B cell (primary cell): ENCODE results near the gene ANKRD35. TPM values are rescaled to one million over a fixed set of nuclear protein-coding genes. Genes with fewer than 3 reads are reported as not detected.

Experiments
- ATAC-seq: fragments of 200-7000 bp; cut with Tn5 transposase; one replicate; pipeline ENCODE4 v1.10.0; 2021; ENCODE audit warnings: low read depth, mild to moderate bottlenecking, moderate number of reproducible peaks, moderate library complexity
- CTCF ChIA-PET: fragments of 350-600 bp; sonication (Branson Sonifier 250); formaldehyde crosslinking; loops from one replicate; lab custom pipeline; 2021; ENCODE audit warnings: antibody characterized with exemption, inconsistent platforms; lab: Charles Lee
- POLR2A ChIA-PET: fragments of 350-600 bp; sonication (Branson Sonifier 250); formaldehyde crosslinking; loops from one replicate; lab custom pipeline; 2021; ENCODE audit warnings: antibody characterized with exemption; lab: Charles Lee
- DNase-seq: peaks from one replicate; pipeline ENCODE4 v3.0.0; 2013
- H2AFZ ChIP-seq: 2 replicates; pipeline ENCODE4 v1.6.1; 2012; ENCODE audit warnings: mild to moderate bottlenecking, low read depth, low read length; ENCODE audit not compliant: insufficient read depth, poor library complexity, severe bottlenecking
- H3K27ac ChIP-seq, 2 donors: 1 replicate in 1 of 2; 2 replicates in 1 of 2; pipeline ENCODE4 v1.5.1; 2012 to 2013; ENCODE audit warnings: low read length in 2 of 2, mild to moderate bottlenecking in 2 of 2, moderate library complexity in 1 of 2
- H3K27me3 ChIP-seq, 4 experiments: fragments of 200-600 bp in 1 of 4; sonication (generic) in 1 of 4; replicated peaks in 1 of 4; 1 replicate in 2 of 4; 2 replicates in 2 of 4; pipeline versions ENCODE4 v1.6.1 to v1.7.0; 2013 to 2016; ENCODE audit warnings: low read length in 3 of 4, mild to moderate bottlenecking in 2 of 4, mixed read lengths in 1 of 4, moderate library complexity in 1 of 4; ENCODE audit not compliant: insufficient read depth in 4 of 4, control insufficient read depth in 3 of 4; ENCODE audit errors: control extremely low read depth in 1 of 4
- H3K36me3 ChIP-seq, 2 experiments: replicated peaks in 1 of 2; 1 replicate in 1 of 2; 2 replicates in 1 of 2; pipeline versions ENCODE4 v1.6.1 to v1.7.1; 2013; ENCODE audit warnings: low read length in 1 of 2; ENCODE audit not compliant: insufficient read depth in 2 of 2, control insufficient read depth in 1 of 2; ENCODE audit errors: control extremely low read depth in 1 of 2, extremely low read depth in 1 of 2
- H3K4me1 ChIP-seq, 2 donors: fragments of 200-600 bp in 1 of 2; sonication (generic) in 1 of 2; 1 replicate in 1 of 2; 2 replicates in 1 of 2; pipeline versions ENCODE4 v1.5.1 to v1.6.1; 2013 to 2017; ENCODE audit warnings: low read length in 2 of 2; ENCODE audit not compliant: control insufficient read depth in 2 of 2, insufficient read depth in 2 of 2
- H3K4me2 ChIP-seq: replicated peaks from 2 replicates; pipeline ENCODE3; 2012; ENCODE audit warnings: mild to moderate bottlenecking, low read depth, low read length; ENCODE audit not compliant: poor library complexity, severe bottlenecking
- H3K4me3 ChIP-seq, 5 experiments: fragments of 200-600 bp in 1 of 5; sonication (generic) in 1 of 5; 1 replicate in 3 of 5; 2 replicates in 2 of 5; pipeline versions ENCODE4 v1.5.1 to v1.7.0; 2011 to 2016; ENCODE audit warnings: low read length in 4 of 5, mild to moderate bottlenecking in 4 of 5, low read depth in 2 of 5, control low read depth in 1 of 5, moderate library complexity in 1 of 5; ENCODE audit not compliant: insufficient read depth in 1 of 5; ENCODE audit errors: control extremely low read depth in 1 of 5, extremely low read depth in 1 of 5
- H3K79me2 ChIP-seq: fragments of 200-600 bp; sonication (generic); one replicate; pipeline ENCODE4 v1.6.0; 2016; ENCODE audit warnings: low read length; ENCODE audit not compliant: control insufficient read depth, insufficient read depth
- H3K9ac ChIP-seq: fragments of 200-600 bp; sonication (generic); 2 replicates; pipeline ENCODE4 v1.6.1; 2017; ENCODE audit warnings: mild to moderate bottlenecking, low read length, moderate library complexity
- H3K9me3 ChIP-seq, 3 donors: one replicate each; pipeline versions ENCODE4 v1.6.1 to v1.7.1; 2013; ENCODE audit warnings: low read length in 2 of 3; ENCODE audit not compliant: control insufficient read depth in 2 of 3, insufficient read depth in 1 of 3; ENCODE audit errors: control extremely low read depth in 1 of 3
- H4K20me1 ChIP-seq: 2 replicates; pipeline ENCODE4 v1.6.0; 2012; ENCODE audit warnings: mild to moderate bottlenecking, low read length; ENCODE audit not compliant: insufficient read depth, control insufficient read depth, poor library complexity, severe bottlenecking
- H3K27ac Mint-ChIP-seq: one replicate; pipeline ENCODE4 v1.8.0; 2021; ENCODE audit warnings: mixed read lengths
- H3K27me3 Mint-ChIP-seq: one replicate; pipeline ENCODE4 v1.8.0; 2021; ENCODE audit warnings: mixed read lengths
- H3K4me1 Mint-ChIP-seq: one replicate; pipeline ENCODE4 v1.8.0; 2021; ENCODE audit warnings: mixed read lengths
- H3K4me3 Mint-ChIP-seq: one replicate; pipeline ENCODE4 v1.8.0; 2021; ENCODE audit warnings: mixed read lengths
- H3K9me3 Mint-ChIP-seq: one replicate; pipeline ENCODE4 v1.8.0; 2022; ENCODE audit warnings: mixed read lengths; ENCODE audit not compliant: insufficient read depth
- CTCF ChIP-seq: fragments of 200-600 bp; IDR thresholded peaks from one replicate; pipeline ENCODE4 v1.8.0; 2022; ENCODE audit warnings: antibody characterized with exemption, mild to moderate bottlenecking
- EZH2 ChIP-seq: IDR thresholded peaks from 2 replicates; pipeline ENCODE4 v1.6.1; 2012; ENCODE audit warnings: borderline replicate concordance, low read depth, mild to moderate bottlenecking, moderate library complexity, low read length; ENCODE audit not compliant: insufficient read depth, poor library complexity, severe bottlenecking
- WGBS: methylation state at CpG from one replicate; pipeline ENCODE4 v1.1.5; 2013; ENCODE audit warnings: missing lambda C conversion rate; ENCODE audit not compliant: insufficient coverage; 5-methylcytosine and 5-hydroxymethylcytosine counted together
- intact Hi-C: fragments of 100-400 bp; cut with micrococcal nuclease; formaldehyde crosslinking; loops from one replicate; pipeline ENCODE4 v1.10.0; 2022
- polyA plus RNA-seq: library from polyadenylated mRNA; depleted of rRNA; stranded (reverse); fragments of >200 nt; gene quantifications from 2 replicates; pipeline ENCODE4 v1.2.3, GENCODE V29; 2012
- total RNA-seq, 2 donors: library from RNA; stranded (reverse); fragments of 120-200 nt in 1 of 2; gene quantifications; 1 replicate in 1 of 2; 2 replicates in 1 of 2; pipeline versions ENCODE4 v1.2.3 to v1.2.4, GENCODE V29; 2013 to 2022

Gene ANKRD35
- total and polyA plus RNA-seq, 2 donors (not counting 1 experiment from before 2014, with no cell fraction given) = 0.04 TPM; not detected in 1

GRCh38 chr1:145918992-145919939 is 33.6 kb upstream of the ANKRD35 start:
- Histone ChIP-seq H3K9me3 (no peaks in the 10 kb centered on the region), H4K20me1 (no peaks in the 10 kb centered on the region), H3K4me2 (peak overlapping the region; percentile 75), H3K27me3 (no peaks in the 10 kb centered on the region), H3K4me1 (peaks cover 15 to 24% of the 10 kb centered on the region in 2 donors), H3K36me3 (peaks cover 0 to 21% of the 10 kb centered on the region in 2 experiments), H3K27ac (peak overlapping the region; percentile 74 to 79), H3K9ac (peak overlapping the region; percentile 68), H3K4me3 (peak overlapping the region; percentile 69 to 98 (median 80)), H3K79me2 (peaks cover 14% of the 10 kb centered on the region), H2AFZ (peak overlapping the region; percentile 90)
- H3K4me1 Mint-ChIP-seq = peaks cover 36% of the 10 kb centered on the region
- DNase-seq (no peak), ATAC-seq (peak; percentile 3)
- no peaks in the 10 kb centered on the region for H3K9me3 Mint-ChIP-seq
- no peaks in the 10 kb centered on the region for H3K27me3 Mint-ChIP-seq
- CTCF ChIA-PET = interaction anchor here (0.8 to 1.6 kb wide), 8 partner anchors 8 to 74 kb away, joined by 3 to 8 read pairs (median 4); partner anchors contain the start of genes ANKRD34A, NUDT17, POLR3GL and RBM8A
- WGBS = 4% methylated on average over 29 of the region's 33 CpGs
- H3K4me3 Mint-ChIP-seq = peak overlapping the region; percentile 92
- POLR2A ChIA-PET = interaction anchor here (0.5 to 2.5 kb wide), 18 partner anchors 8 to 120 kb away, joined by 3 to 28 read pairs (median 4); partner anchors contain the start of genes ANKRD34A, ANKRD35, LIX1L and PIAS3
- peak overlapping the region; percentile 95 for H3K27ac Mint-ChIP-seq
- intact Hi-C loops = loop anchor here (1.0 to 2.0 kb wide), 8 partner anchors 8 to 94 kb away; partner anchors contain the start of genes ANKRD34A, ANKRD35, LIX1L and NUDT17
- no peak for TF ChIP-seq EZH2
- TF ChIP-seq CTCF = no peak
